Measurements from ENCODE around the gene SPDYA.
"Not testable (repeated sequence)": the region's sequence is repeated elsewhere in the genome, so short reads cannot be mapped to it uniquely, and the experiment has no call there.

The SPDYA gene

GRCh38 chr2:28810384-28811285 is at the start of gene SPDYA:
Gene SPDYA (plus strand): TSS chr2:28810834. CDS start chr2:28816015, 5,181 bp downstream.
- no peak for DNase-seq

GRCh38 chr2:28761420-28761819 is 49.2 kb upstream of the SPDYA start:
- DNase-seq, result no peak

- no peak for DNase-seq
Measured at GRCh38 chr2:28764909-28765711, 45.5 kb upstream of the SPDYA start.

- no peak for DNase-seq
Measured at GRCh38 chr2:28766070-28766469, 44.6 kb upstream of the SPDYA start.

- DNase-seq, result no peak
Measured at GRCh38 chr2:28767337-28767736, 43.3 kb upstream of the SPDYA start.

- no peak for DNase-seq
Measured at GRCh38 chr2:28768422-28768821, 42.2 kb upstream of the SPDYA start.

GRCh38 chr2:28768952-28769351 is 41.7 kb upstream of the SPDYA start:
- no peak for DNase-seq

- DNase-seq, result no peak
Measured at GRCh38 chr2:28772351-28772750, 38.3 kb upstream of the SPDYA start.

GRCh38 chr2:28776471-28776870 is 34.2 kb upstream of the SPDYA start:
- DNase-seq, result no peak

GRCh38 chr2:28778392-28778791 is 32.2 kb upstream of the SPDYA start:
- no peak for DNase-seq

- DNase-seq, result no peak
Measured at GRCh38 chr2:28779001-28779400, 31.6 kb upstream of the SPDYA start.

GRCh38 chr2:28780496-28780895 is 30.1 kb upstream of the SPDYA start:
- DNase-seq, result no peak

- no peak for DNase-seq
Measured at GRCh38 chr2:28782423-28782822, 28.2 kb upstream of the SPDYA start.

GRCh38 chr2:28784570-28784969 is 26.1 kb upstream of the SPDYA start:
- DNase-seq, result not testable (repeated sequence)

- DNase-seq, result no peak
Measured at GRCh38 chr2:28796620-28797019, 14.0 kb upstream of the SPDYA start.

- no peak for DNase-seq
Measured at GRCh38 chr2:28801726-28802125, 8.9 kb upstream of the SPDYA start.

GRCh38 chr2:28802975-28803429 is 7.6 kb upstream of the SPDYA start:
- DNase-seq, result no peak

- no peak for DNase-seq
Measured at GRCh38 chr2:28809927-28810326, 707 bp upstream of the SPDYA start.

GRCh38 chr2:28818053-28818452 is 7.4 kb downstream of the SPDYA start:
- no peak for DNase-seq

- no peak for DNase-seq
Measured at GRCh38 chr2:28821295-28821958, 10.8 kb downstream of the SPDYA start.

- DNase-seq, result no peak
Measured at GRCh38 chr2:28822036-28822435, 11.4 kb downstream of the SPDYA start.

GRCh38 chr2:28824207-28824606 is 13.6 kb downstream of the SPDYA start:
- no peak for DNase-seq

GRCh38 chr2:28824870-28825269 is 14.2 kb downstream of the SPDYA start:
- DNase-seq, result no peak

Data from NCI-H187 treated with DMSO at 0.1 percent for 48 hours (cell line).